ENCODE results near the gene SLC6A5. TPM values are rescaled to one million over a fixed set of nuclear protein-coding genes. Genes with fewer than 3 reads are reported as not detected.

SLC6A5 gene
- total and polyA plus RNA-seq, 2 of the 8 experiments (the other 6 are each of a cell fraction or from before 2014, with no cell fraction given) = not detected

GRCh38 chr11:20604864-20605601 lies 5.6 kb downstream of the SLC6A5 start (continued):
- TF ChIP-seq BCL11A (IDR thresholded peaks at IDR 0.05; ENCODE audit: low read depth in 2 of 2, low read length in 2 of 2) (no peak), KDM1A (IDR thresholded peaks at IDR 0.05; ENCODE audit: borderline replicate concordance, low read length) (no peak), POLR2A (IDR thresholded peaks at IDR 0.05; ENCODE audit: control extremely low read depth in 1 of 2, low read depth in 2 of 2, low read length in 2 of 2) (no peak), SP1 (IDR thresholded peaks at IDR 0.05; ENCODE audit: low read depth, low read length) (no peak), TBP (IDR thresholded peaks at IDR 0.05; ENCODE audit: low read depth, low read length) (no peak), CTBP2 (IDR thresholded peaks at IDR 0.05; ENCODE audit: borderline replicate concordance, insufficient read depth, insufficient read length, low read length) (no peak), ASH2L (IDR thresholded peaks at IDR 0.05; ENCODE audit: low read length) (no peak), EP300 (IDR thresholded peaks at IDR 0.05; ENCODE audit: borderline replicate concordance in 1 of 2, low read depth in 2 of 2, low read length in 2 of 2) (no peak)
